ENCODE measurements around the gene MYH7B. TPM values are rescaled to one million over a fixed set of nuclear protein-coding genes. Genes with fewer than 3 reads are reported as not detected.

MYH7B gene
- polyA plus RNA-seq, 1 experiment, result 0.01 TPM

GRCh38 chr20:34954904-34955230 is 801 bp upstream of the MYH7B start:
- Histone ChIP-seq H3K4me3 (ENCODE audit: low read depth, low read length) (peak overlapping the region; percentile 82), H3K27me3 (ENCODE audit: control insufficient read depth, insufficient read depth, low read length) (no peaks in the 10 kb centered on the region), H3K36me3 (ENCODE audit: control insufficient read depth, insufficient read depth, low read length) (peaks cover 3% of the 10 kb centered on the region)
- CTCF ChIA-PET, result interaction anchor here (1.1 to 3.5 kb wide), 4 partner anchors 17 to 86 kb away, joined by 3 to 55 read pairs (median 4); partner anchors contain the start of genes ACSS2 and GGT7
- POLR2A ChIA-PET, result interaction anchor here (1.1 kb wide), 1 partner anchor 48 kb away, joined by 3 read pairs; no protein-coding TSS in a partner anchor
- no peak for DNase-seq (ENCODE audit: low read depth)
- TF ChIP-seq, protein P1, sequence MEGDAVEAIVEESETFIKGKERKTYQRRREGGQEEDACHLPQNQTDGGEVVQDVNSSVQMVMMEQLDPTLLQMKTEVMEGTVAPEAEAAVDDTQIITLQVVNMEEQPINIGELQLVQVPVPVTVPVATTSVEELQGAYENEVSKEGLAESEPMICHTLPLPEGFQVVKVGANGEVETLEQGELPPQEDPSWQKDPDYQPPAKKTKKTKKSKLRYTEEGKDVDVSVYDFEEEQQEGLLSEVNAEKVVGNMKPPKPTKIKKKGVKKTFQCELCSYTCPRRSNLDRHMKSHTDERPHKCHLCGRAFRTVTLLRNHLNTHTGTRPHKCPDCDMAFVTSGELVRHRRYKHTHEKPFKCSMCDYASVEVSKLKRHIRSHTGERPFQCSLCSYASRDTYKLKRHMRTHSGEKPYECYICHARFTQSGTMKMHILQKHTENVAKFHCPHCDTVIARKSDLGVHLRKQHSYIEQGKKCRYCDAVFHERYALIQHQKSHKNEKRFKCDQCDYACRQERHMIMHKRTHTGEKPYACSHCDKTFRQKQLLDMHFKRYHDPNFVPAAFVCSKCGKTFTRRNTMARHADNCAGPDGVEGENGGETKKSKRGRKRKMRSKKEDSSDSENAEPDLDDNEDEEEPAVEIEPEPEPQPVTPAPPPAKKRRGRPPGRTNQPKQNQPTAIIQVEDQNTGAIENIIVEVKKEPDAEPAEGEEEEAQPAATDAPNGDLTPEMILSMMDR (IDR thresholded peaks at IDR 0.05; ENCODE audit: insufficient read depth, low read depth, low read length), result no peak

DNA sequence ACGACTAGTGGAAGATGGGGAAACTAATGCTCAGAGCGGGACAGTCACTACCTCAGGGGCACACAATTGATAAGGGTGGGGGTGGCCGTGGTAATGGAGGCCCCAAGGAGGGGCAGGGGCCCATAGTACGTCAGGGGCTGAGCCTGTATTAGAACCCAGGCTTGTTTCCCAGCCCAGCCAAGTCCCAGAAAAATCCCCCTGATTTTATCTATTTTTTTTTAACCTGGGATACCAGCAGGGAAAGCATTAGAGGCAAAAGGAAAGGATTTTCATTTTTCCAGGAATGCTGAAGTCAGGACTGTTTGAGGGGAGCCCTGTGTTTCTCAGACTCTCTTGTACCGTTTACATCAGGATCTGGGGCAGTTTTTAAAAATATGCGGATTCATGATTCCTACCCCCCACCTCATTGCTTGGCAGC is 382 bp downstream of the MYH7B start:
- H3K27me3 ChIP-seq (ENCODE audit: control insufficient read depth, insufficient read depth, low read length), result no peaks in the 10 kb centered on the region
- peak overlapping the region; percentile 82 for H3K4me3 ChIP-seq (ENCODE audit: low read depth, low read length)
- ChIA-PET CTCF (interaction anchor here (0.9 to 3.5 kb wide), 9 partner anchors 10 to 87 kb away, joined by 3 to 55 read pairs (median 3); partner anchors contain the start of genes ACSS2 and GGT7), POLR2A (interaction anchor here (0.6 to 1.1 kb wide), 2 partner anchors 49 to 51 kb away, joined by 3 read pairs; no protein-coding TSS in a partner anchor)
- DNase-seq (ENCODE audit: low read depth), result no peak
- TF ChIP-seq, protein P1 (IDR thresholded peaks at IDR 0.05; ENCODE audit: insufficient read depth, low read depth, low read length), result no peak
- H3K36me3 ChIP-seq (ENCODE audit: control insufficient read depth, insufficient read depth, low read length), result peaks cover 3% of the 10 kb centered on the region

DNA sequence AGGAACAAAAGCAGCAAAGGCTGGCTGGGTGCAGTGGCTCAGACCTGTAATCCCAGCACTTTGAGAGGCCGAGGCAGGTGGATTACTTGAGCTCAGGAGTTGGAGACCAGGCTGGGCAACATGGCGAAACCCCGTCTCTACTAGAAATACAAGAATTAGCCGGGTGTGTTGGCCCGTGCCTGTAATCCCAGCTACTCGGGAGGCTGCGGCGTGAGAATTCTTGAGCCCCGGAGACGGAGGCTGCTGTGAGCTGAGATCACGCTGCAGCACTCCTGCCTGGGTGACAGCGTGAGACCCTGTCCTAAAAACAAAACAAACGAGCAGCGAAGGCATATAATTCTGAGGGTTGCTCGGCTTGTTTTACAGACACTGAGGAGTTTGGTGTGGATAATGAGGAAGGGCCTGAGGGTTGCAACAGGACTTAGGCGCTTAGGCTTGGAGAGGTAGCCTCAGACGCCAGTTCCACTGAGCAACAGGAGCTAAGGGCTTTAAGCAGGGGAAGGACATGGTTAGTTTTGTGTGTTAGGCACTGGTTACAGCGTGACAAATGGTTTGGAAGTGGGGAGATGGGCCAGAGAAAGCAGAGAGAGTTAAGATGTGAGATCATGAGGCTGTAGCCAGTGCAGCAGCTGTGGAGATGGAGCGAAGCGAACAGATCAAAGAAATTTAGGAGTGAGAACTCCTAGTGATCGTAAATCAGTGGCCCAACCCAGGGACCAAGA is 1.2 kb downstream of the MYH7B start:
- CTCF ChIA-PET, result interaction anchor here (0.8 to 3.5 kb wide), 8 partner anchors 10 to 122 kb away, joined by 3 to 55 read pairs (median 4); partner anchors contain the start of genes ACSS2 and GGT7
- Histone ChIP-seq H3K4me3 (ENCODE audit: low read depth, low read length) (no peak overlapping the region), H3K36me3 (ENCODE audit: control insufficient read depth, insufficient read depth, low read length) (peaks cover 1% of the 10 kb centered on the region), H3K27me3 (ENCODE audit: control insufficient read depth, insufficient read depth, low read length) (no peaks in the 10 kb centered on the region)
- no peak for DNase-seq (ENCODE audit: low read depth)
- POLR2A ChIA-PET, result no interaction called here
- TF ChIP-seq, protein P1 (IDR thresholded peaks at IDR 0.05; ENCODE audit: insufficient read depth, low read depth, low read length), result no peak

GRCh38 chr20:34964486-34964885 is 8.8 kb downstream of the MYH7B start:
- no peak for DNase-seq (ENCODE audit: low read depth)
- Histone ChIP-seq H3K4me3 (ENCODE audit: low read depth, low read length) (no peak overlapping the region), H3K36me3 (ENCODE audit: control insufficient read depth, insufficient read depth, low read length) (no peaks in the 10 kb centered on the region), H3K27me3 (ENCODE audit: control insufficient read depth, insufficient read depth, low read length) (peaks cover 2% of the 10 kb centered on the region; the same call in 1 of the 2 replicates)
- TF ChIP-seq, protein P1 (IDR thresholded peaks at IDR 0.05; ENCODE audit: insufficient read depth, low read depth, low read length), result no peak
- ChIA-PET CTCF (interaction anchor here (6.7 kb wide), 1 partner anchor 91 kb away, joined by 61 read pairs; the partner anchor contains the start of gene GGT7), POLR2A (no interaction called here)

- DNase-seq (ENCODE audit: low read depth), result no peak
- ChIA-PET CTCF (no interaction called here), POLR2A (no interaction called here)
- TF ChIP-seq, protein P1 (IDR thresholded peaks at IDR 0.05; ENCODE audit: insufficient read depth, low read depth, low read length), result no peak
- H3K36me3 ChIP-seq (ENCODE audit: control insufficient read depth, insufficient read depth, low read length), result no peaks in the 10 kb centered on the region
- no peak overlapping the region for H3K4me3 ChIP-seq (ENCODE audit: low read depth, low read length)
- peaks cover 2% of the 10 kb centered on the region; the same call in 1 of the 2 replicates for H3K27me3 ChIP-seq (ENCODE audit: control insufficient read depth, insufficient read depth, low read length)
Measured at GRCh38 chr20:34965051-34965450, 9.4 kb downstream of the MYH7B start.
